Endothelial cell (in vitro differentiated cells): ENCODE measurements around the gene KIAA1191. TPM values are rescaled to one million over a fixed set of nuclear protein-coding genes. Genes with fewer than 3 reads are reported as not detected.

Experiments used
- DNase-seq: peaks from one replicate; pipeline ENCODE4 v3.0.0; 2021; ENCODE audit warnings: low spot score
- H3K27ac Mint-ChIP-seq: one replicate; pipeline ENCODE4 v1.8.0; 2021; ENCODE audit warnings: mixed read lengths, inconsistent platforms; ENCODE audit not compliant: unreplicated experiment
- H3K27me3 Mint-ChIP-seq: one replicate; pipeline ENCODE4 v1.8.0; 2021; ENCODE audit warnings: mild to moderate bottlenecking, moderate library complexity, mixed read lengths, inconsistent platforms; ENCODE audit not compliant: unreplicated experiment
- H3K36me3 Mint-ChIP-seq: one replicate; pipeline ENCODE4 v1.8.0; 2021; ENCODE audit warnings: mild to moderate bottlenecking, low read depth, mixed read lengths, inconsistent platforms; ENCODE audit not compliant: unreplicated experiment
- H3K4me1 Mint-ChIP-seq: one replicate; pipeline ENCODE4 v1.8.0; 2021; ENCODE audit warnings: mild to moderate bottlenecking, mixed read lengths, inconsistent platforms; ENCODE audit not compliant: unreplicated experiment
- H3K4me3 Mint-ChIP-seq: one replicate; pipeline ENCODE4 v1.8.0; 2021; ENCODE audit warnings: mild to moderate bottlenecking, mixed read lengths, inconsistent platforms; ENCODE audit not compliant: unreplicated experiment
- H3K9me3 Mint-ChIP-seq: one replicate; pipeline ENCODE4 v1.8.0; 2021; ENCODE audit warnings: mixed read lengths, inconsistent platforms; ENCODE audit not compliant: unreplicated experiment
- CTCF ChIP-seq: fragments of 200-600 bp; sonication (generic); IDR thresholded peaks from one replicate; pipeline ENCODE4 v1.5.0; 2021; ENCODE audit warnings: antibody characterized with exemption; ENCODE audit not compliant: unreplicated experiment
- total RNA-seq: library from RNA; stranded (reverse); fragmentation: NEBNext Ultra II Directional; extraction: Animal tissue kit (Norgen Biotek cat#: 25700); gene quantifications from one replicate; pipeline ENCODE4 v1.2.1, GENCODE V29; 2021; ENCODE audit not compliant: unreplicated experiment

Gene KIAA1191
- total RNA-seq, 1 donor from 2014 or later, result 122 TPM

- H3K27me3 Mint-ChIP-seq, result peaks cover 5% of the 10 kb centered on the region
- peaks cover 15% of the 10 kb centered on the region for H3K36me3 Mint-ChIP-seq
- H3K4me3 Mint-ChIP-seq, result no peak overlapping the region
- DNase-seq, result no peak
- no peak for TF ChIP-seq CTCF
- no peak overlapping the region for H3K27ac Mint-ChIP-seq
- no peaks in the 10 kb centered on the region for H3K9me3 Mint-ChIP-seq
- H3K4me1 Mint-ChIP-seq, result peaks cover 14% of the 10 kb centered on the region
Measured at GRCh38 chr5:176384991-176385390, 23.4 kb upstream of the KIAA1191 start.

- Mint-ChIP-seq H3K4me1 (peaks cover 14% of the 10 kb centered on the region), H3K27me3 (peaks cover 5% of the 10 kb centered on the region), H3K4me3 (peak overlapping the region; percentile 25), H3K9me3 (no peaks in the 10 kb centered on the region), H3K27ac (no peak overlapping the region), H3K36me3 (peaks cover 15% of the 10 kb centered on the region)
- no peak for DNase-seq
- TF ChIP-seq CTCF, result no peak
Measured at GRCh38 chr5:176384366-176384930, 22.9 kb upstream of the KIAA1191 start.

GRCh38 chr5:176383961-176384360 is 22.4 kb upstream of the KIAA1191 start:
- H3K4me1 Mint-ChIP-seq, result peaks cover 14% of the 10 kb centered on the region
- H3K4me3 Mint-ChIP-seq, result peak overlapping the region; percentile 25
- H3K27ac Mint-ChIP-seq, result no peak overlapping the region
- no peak for TF ChIP-seq CTCF
- no peak for DNase-seq
- H3K27me3 Mint-ChIP-seq, result peaks cover 4% of the 10 kb centered on the region
- H3K9me3 Mint-ChIP-seq, result no peaks in the 10 kb centered on the region
- H3K36me3 Mint-ChIP-seq, result peaks cover 15% of the 10 kb centered on the region

- Mint-ChIP-seq H3K27me3 (peaks cover 2% of the 10 kb centered on the region), H3K9me3 (no peaks in the 10 kb centered on the region), H3K27ac (no peak overlapping the region), H3K4me3 (no peak overlapping the region), H3K4me1 (peaks cover 11% of the 10 kb centered on the region), H3K36me3 (peaks cover 15% of the 10 kb centered on the region)
- no peak for TF ChIP-seq CTCF
- DNase-seq, result no peak
Measured at GRCh38 chr5:176383248-176383905, 21.8 kb upstream of the KIAA1191 start.

- Mint-ChIP-seq H3K27me3 (no peaks in the 10 kb centered on the region), H3K36me3 (peaks cover 15% of the 10 kb centered on the region), H3K4me1 (peaks cover 7% of the 10 kb centered on the region), H3K27ac (no peak overlapping the region), H3K4me3 (no peak overlapping the region), H3K9me3 (no peaks in the 10 kb centered on the region)
- DNase-seq, result no peak
- no peak for TF ChIP-seq CTCF
Measured at GRCh38 chr5:176382721-176383120, 21.2 kb upstream of the KIAA1191 start.
